GM12891 (cell line): ENCODE results near the gene GDAP1L1.
A peak's percentile ranks its signal among the peaks of the same experiment; 100 is the strongest.
"Not testable (repeated sequence)": the region's sequence is repeated elsewhere in the genome, so short reads cannot be mapped to it uniquely, and the experiment has no call there.

Experiments used
- DNase-seq: peaks from one replicate; pipeline ENCODE4 v3.0.0; 2011; ENCODE audit warnings: low spot score; ENCODE audit not compliant: insufficient read length
- FAIRE-seq: peaks from 2 replicates; lab custom pipeline; 2011; peaks lifted over from hg19 to GRCh38; lab: Jason Lieb, UNC
- PAX5 ChIP-seq: IDR thresholded peaks from 2 replicates; pipeline ENCODE4 v1.6.1; 2011; ENCODE audit warnings: low read length, moderate library complexity, mild to moderate bottlenecking; ENCODE audit not compliant: insufficient read depth, severe bottlenecking
- POLR2A ChIP-seq: IDR thresholded peaks from 2 replicates; pipeline ENCODE4 v1.6.1; 2011; ENCODE audit warnings: low read depth, low read length, control low read depth
- POLR2AphosphoS5 ChIP-seq: IDR thresholded peaks from 2 replicates; pipeline ENCODE4 v1.6.1; 2011; ENCODE audit warnings: low read depth, low read length, control low read depth
- POU2F2 ChIP-seq: IDR thresholded peaks from 2 replicates; pipeline ENCODE4 v1.6.1; 2011; ENCODE audit warnings: low read depth, mild to moderate bottlenecking, control low read depth, low read length, moderate library complexity
- SPI1 ChIP-seq: IDR thresholded peaks from 2 replicates; pipeline ENCODE4 v1.6.1; 2011; ENCODE audit warnings: low read depth, low read length, control low read depth
- TAF1 ChIP-seq: IDR thresholded peaks from 2 replicates; pipeline ENCODE4 v1.6.1; 2011; ENCODE audit warnings: low read depth, low read length, control low read depth

The GDAP1L1 gene

GRCh38 chr20:44310664-44311639 is 63.8 kb downstream of the GDAP1L1 start, which contains the start of gene FITM2:
Gene FITM2, minus strand, starts transcription at chr20:44311202. Its CDS starts 54 bp downstream, at chr20:44311148.
- FAIRE-seq (peak; percentile 95), DNase-seq (peak; percentile 99)
- TF ChIP-seq POLR2A (no peak), PAX5 (peak; percentile 87)

GRCh38 chr20:44314870-44315269 is 67.8 kb downstream of the GDAP1L1 start:
- TF ChIP-seq POLR2AphosphoS5 (no peak), POU2F2 (no peak)
- FAIRE-seq (no peak), DNase-seq (no peak)

GRCh38 chr20:44319839-44320422 is 72.8 kb downstream of the GDAP1L1 start:
- TF ChIP-seq POU2F2 (no peak), POLR2A (no peak), POLR2AphosphoS5 (no peak), PAX5 (no peak), TAF1 (no peak), SPI1 (no peak)
- DNase-seq (no peak), FAIRE-seq (no peak)

GRCh38 chr20:44324343-44324742 is 77.2 kb downstream of the GDAP1L1 start:
- FAIRE-seq (no peak), DNase-seq (no peak)
- TF ChIP-seq POLR2AphosphoS5 = no peak
- no peak for TF ChIP-seq POU2F2
- no peak for TF ChIP-seq POLR2A
- no peak for TF ChIP-seq TAF1
- no peak for TF ChIP-seq PAX5
- TF ChIP-seq SPI1 = no peak

- DNase-seq (no peak), FAIRE-seq (no peak)
- TF ChIP-seq SPI1 (no peak), TAF1 (no peak)
Measured at GRCh38 chr20:44326391-44327159, 79.5 kb downstream of the GDAP1L1 start.

- DNase-seq, FAIRE-seq: not testable (repeated sequence)
Measured at GRCh38 chr20:44327748-44328147, 80.6 kb downstream of the GDAP1L1 start.

GRCh38 chr20:44328428-44328827 is 81.3 kb downstream of the GDAP1L1 start:
- FAIRE-seq (no peak), DNase-seq (no peak)
- TF ChIP-seq POLR2AphosphoS5 (no peak), TAF1 (no peak), POLR2A (no peak), POU2F2 (no peak), PAX5 (no peak), SPI1 (no peak)
